ENCODE measurements around the gene MTA1.

GRCh38 chr14:105508069-105508468, 88.4 kb downstream of the MTA1 start:
- TF ChIP-seq CTCF (IDR thresholded peaks at IDR 0.05 in 2 of 3, conservative IDR thresholded peaks at IDR 0.05 in 1 of 3; ENCODE audit: control insufficient read depth in 2 of 3, extremely low read depth in 1 of 3, insufficient read depth in 1 of 3, low read depth in 3 of 3, low read length in 3 of 3), result no peak
- no peak for TF ChIP-seq RFX5 (IDR thresholded peaks at IDR 0.05; ENCODE audit: low read depth, low read length)
- no peak for TF ChIP-seq SP1 (IDR thresholded peaks at IDR 0.05; ENCODE audit: low read depth, low read length)
- no peak for TF ChIP-seq POLR2A (IDR thresholded peaks at IDR 0.05; ENCODE audit: low read depth, low read length)
- TF ChIP-seq CHD2 (IDR thresholded peaks at IDR 0.05; ENCODE audit: borderline replicate concordance, low read depth, low read length), result no peak
- no peak for TF ChIP-seq RAD21 (IDR thresholded peaks at IDR 0.05; ENCODE audit: insufficient read depth, low read depth, low read length)
- no peak for TF ChIP-seq RBBP5 (conservative IDR thresholded peaks at IDR 0.05)
